HUDEP-2 (cell line): ENCODE results near the gene PTPRD.
A peak's percentile ranks its signal among the peaks of the same experiment; 100 is the strongest.

Experiments used
- DNase-seq, 76 experiments: peaks; one replicate each; lab custom pipeline; 2025; ENCODE audit not compliant: unreplicated experiment in 76 of 76; lab: John Stamatoyannopoulos, UW

Gene PTPRD

GRCh38 chr9:8822667-8823025, 1790.2 kb downstream of the PTPRD start:
- no peak for DNase-seq

- no peak for DNase-seq
Observed at GRCh38 chr9:8821910-8822666, 1790.7 kb downstream of the PTPRD start.

- DNase-seq = no peak
Observed at GRCh38 chr9:8817335-8817734, 1795.5 kb downstream of the PTPRD start.

DNA sequence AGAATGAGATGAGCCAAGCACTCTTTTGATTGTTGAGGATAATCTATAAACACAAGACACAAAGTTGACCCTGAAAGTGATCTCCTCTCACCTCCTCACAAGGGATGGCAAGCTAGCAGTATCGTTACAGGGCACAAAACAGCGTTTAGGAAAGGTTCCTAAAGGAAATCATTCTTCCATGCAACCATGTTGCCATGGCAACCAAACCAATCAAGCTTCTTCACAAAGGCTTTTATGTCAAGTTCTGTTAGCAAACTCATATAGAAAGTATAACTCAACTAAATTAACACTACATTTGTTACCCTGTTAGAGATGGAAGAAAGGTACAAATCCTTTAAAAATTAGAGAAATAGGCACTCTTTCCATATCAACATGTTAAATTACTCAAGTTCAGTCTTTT, 1796.4 kb downstream of the PTPRD start:
- DNase-seq = no peak

- no peak for DNase-seq
Observed at GRCh38 chr9:8815931-8816330, 1796.9 kb downstream of the PTPRD start.

DNA sequence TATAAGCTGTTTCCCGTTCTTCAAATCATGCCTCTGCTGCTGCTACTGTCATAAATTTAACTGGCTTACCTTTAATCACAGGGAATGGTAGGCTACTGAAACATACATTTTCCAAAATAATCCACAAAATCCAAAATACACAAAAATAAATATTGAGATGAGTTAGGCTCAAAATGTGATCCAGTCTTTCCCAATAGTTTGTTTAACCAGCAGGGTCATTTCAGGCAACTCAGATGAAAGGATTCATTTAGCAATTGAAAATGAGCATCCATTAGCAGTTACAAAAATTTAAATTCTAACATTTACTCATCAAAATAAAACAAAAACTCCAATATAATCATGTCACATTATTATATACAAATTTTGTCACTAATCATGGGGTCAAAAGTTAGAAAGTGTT, 1797.6 kb downstream of the PTPRD start:
- no peak for DNase-seq

DNA sequence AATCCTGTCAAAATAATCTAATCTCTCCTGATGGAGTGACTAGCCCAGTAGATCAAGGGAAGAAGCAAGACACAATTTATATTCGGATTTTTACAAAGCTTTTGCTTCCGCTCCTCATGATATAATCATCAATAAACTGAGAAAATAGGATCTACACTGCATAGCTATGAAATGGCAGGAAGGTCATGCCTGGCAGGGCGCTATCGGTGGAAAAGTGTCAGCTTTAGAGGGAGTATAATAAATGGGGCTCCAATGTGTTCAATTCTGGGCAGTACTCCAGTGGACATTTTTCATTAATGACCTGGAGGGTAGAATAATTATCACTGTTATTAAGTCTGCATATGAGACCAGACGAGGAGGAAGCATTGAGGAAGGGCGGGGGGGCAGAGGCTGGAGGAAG, 1799.9 kb downstream of the PTPRD start:
- no peak for DNase-seq

DNA sequence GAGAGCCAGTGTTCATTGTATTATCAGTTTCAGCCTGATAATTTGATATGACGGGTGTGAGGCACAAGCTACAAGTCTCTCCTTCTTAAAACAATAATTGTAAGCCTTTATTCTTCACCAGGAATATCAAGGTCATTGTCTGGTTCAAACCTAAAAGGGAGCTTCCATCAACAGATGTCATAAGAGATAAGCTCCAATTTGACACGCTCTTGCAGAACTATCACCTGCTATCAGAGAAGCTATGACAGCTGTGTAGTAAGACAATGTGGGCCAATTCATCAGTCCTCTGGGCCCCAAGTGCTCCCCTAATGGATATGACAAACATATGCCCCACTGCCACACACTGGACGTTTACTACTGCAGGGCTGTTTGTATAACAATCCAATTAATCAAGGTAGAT, 1803.1 kb downstream of the PTPRD start:
- no peak for DNase-seq

GRCh38 chr9:8806150-8806549, 1806.7 kb downstream of the PTPRD start:
- DNase-seq = no peak

DNA sequence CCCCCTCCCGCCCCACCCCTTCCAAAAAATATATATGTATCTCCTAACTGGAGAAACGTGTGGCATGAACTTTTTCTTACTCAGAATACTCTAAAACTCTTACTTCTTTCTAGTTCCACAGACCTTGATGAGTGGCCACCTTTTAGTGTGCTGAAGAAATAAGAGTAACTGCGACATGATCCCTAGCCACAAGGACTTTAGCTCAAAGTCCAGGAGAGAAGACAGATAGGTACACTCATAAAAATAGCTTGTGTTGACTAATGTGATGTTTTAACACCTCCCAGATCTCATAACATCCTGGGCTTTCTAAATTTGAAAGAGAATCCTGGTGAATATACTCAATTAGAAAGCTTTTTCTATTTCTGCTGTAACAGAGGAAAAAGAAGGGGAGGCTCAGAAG, 1808.2 kb downstream of the PTPRD start:
- DNase-seq = no peak

- DNase-seq = no peak
Observed at GRCh38 chr9:8802242-8802641, 1810.6 kb downstream of the PTPRD start.

DNA sequence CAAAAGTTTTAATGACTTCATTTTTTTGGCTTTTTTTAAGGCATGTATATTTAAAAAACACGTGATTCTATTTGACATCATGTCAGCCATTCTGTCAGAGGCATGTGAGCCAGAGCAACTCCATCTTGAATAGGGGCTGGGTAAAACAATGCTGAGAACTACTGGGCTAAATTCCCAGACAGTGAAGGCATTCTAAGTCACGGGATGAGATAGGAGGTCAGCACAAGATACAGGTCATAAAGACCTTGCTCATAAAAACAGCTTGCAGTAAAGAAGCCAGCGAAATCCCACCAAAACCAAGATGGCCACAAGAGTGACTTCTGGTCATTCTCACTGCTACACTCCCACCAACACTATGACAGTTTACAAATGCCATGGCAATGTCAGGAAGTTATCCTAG, 1812.6 kb downstream of the PTPRD start:
- no peak for DNase-seq

DNA sequence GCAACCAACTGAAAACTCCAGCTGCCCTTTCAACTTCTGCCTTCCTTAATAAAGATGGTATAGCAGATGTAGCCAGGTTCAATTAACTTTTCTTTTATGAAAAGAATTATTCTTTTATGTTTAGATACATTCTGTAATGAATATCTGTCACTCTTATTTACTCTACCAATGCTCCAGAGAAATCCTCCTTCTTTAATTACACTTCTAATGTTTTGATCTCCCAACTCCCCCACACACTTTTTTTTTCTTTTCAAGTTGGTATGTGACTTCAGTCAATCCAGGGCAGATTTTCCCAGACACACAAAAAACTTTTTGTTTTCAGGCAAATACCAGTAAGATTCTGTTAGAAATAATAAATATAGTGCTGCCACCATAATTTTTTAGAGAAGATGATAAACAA, 1813.2 kb downstream of the PTPRD start:
- DNase-seq = no peak

GRCh38 chr9:8799206-8799605, 1813.6 kb downstream of the PTPRD start:
- no peak for DNase-seq

- no peak for DNase-seq
Observed at GRCh38 chr9:8784838-8785237, 1828.0 kb downstream of the PTPRD start.

DNA sequence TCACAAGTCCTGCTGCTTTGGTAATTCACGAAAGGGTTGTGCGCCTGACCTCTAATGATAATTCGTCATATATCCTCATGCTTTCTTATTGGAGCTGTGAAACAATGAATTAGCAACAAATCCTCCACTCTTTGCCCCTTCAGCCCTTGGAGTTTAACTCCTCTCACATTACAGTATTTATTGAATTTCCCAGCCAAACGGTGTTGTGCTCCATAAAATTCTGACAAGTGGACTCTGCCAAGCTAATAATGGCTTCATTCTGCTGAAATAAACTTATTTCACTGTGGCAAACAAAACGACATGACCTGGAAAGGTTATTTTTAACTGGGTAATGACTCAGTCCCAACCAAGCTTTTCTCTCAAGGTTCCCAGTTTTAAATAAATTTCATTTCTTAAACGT, 1828.9 kb downstream of the PTPRD start:
- no peak for DNase-seq

- no peak for DNase-seq
Observed at GRCh38 chr9:8782237-8782636, 1830.6 kb downstream of the PTPRD start.

DNA sequence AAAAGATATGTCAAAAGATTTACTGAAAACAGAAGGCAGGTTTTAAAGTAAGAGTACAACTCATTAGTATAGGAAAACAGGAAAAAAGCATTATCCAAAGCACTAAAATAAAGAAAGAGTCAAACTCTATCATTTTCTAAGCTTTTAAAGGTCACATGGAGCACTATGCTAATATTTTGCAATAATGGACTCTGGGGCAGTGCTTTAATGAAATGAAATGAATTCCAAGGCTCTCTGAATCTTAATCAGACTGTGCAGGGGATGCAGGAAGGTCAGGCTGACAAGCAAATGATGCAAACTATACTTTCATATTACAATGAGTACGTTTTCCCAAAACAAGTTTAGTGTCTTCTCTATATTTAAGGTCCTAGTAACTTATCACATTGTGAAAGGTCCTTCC, 1831.3 kb downstream of the PTPRD start:
- DNase-seq = peak in 1 of 76 experiments; percentile 1

- no peak for DNase-seq
Observed at GRCh38 chr9:8780386-8780785, 1832.4 kb downstream of the PTPRD start.

- no peak for DNase-seq
Observed at GRCh38 chr9:8779478-8779877, 1833.3 kb downstream of the PTPRD start.

DNA sequence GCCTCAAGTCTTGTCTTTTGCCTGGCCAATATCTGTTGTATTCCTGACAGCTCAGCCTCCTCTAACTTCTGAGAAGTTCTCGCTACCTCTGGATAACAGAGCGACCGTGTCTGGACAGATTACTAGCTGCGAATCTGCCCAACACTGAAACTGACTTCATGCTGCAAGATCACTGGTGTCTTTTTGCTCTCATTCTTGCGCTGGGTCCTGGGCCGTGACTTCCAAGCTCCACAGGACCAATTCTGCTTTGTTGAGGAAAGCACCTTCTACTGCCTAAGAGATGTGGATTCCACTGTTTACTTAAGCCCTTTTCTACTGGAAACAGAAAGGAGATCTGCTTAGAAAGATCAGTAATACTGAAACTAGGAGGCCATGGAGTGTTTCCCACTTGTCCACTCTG, 1834.4 kb downstream of the PTPRD start:
- no peak for DNase-seq

DNA sequence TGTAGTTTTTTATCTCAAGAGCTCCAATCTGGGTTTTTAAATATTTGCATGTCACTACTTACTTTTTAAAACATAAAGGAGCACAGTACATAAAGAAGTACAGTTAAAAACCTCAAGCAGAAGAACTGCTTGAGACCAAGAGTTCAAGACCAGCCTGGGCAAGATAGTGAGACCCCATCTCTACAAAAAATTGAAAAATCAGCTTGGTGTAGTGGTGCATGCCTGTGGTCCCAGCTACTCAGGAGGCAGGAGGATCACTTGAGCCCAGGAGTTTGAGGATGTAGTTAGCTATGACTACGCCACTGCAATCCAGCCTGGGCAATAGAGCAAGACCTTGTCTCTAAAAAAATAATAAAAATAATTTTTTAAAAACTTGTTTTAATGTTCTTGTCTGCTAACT, 1840.5 kb downstream of the PTPRD start:
- DNase-seq = no peak

DNA sequence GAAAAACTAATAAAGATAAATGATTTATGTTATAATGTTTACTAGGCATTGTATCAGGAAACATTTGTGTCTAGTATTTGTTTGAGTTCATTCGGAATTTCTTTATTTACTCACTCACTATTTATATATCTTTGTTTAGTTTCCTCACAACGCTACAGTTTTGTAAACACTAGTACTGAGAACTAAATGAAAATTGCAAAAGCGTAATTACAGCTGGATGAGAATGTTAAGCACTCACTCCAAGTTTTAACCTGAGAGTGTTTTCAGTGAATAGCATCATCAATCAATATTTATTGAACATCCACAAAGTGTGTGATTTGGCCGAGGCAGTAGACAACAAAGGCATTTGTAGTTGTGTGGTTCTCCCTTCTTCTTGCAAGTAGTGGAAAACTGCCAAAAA, 1843.6 kb downstream of the PTPRD start:
- DNase-seq = no peak
